Adrenal gland (tissue), 5 donors: ENCODE measurements around the gene ARHGEF16.

Experiments
- CTCF ChIP-seq, 6 experiments: fragments of 450-650 bp in 4 of 6; fragments of 200-600 bp in 2 of 6; sonication (generic) in 1 of 6; IDR thresholded peaks; 1 replicate in 5 of 6; 2 replicates in 1 of 6; pipeline versions ENCODE4 v1.5.1 to v1.8.0; 2016 to 2021; ENCODE audit warnings: antibody characterized with exemption in 6 of 6, mild to moderate bottlenecking in 2 of 6, moderate library complexity in 1 of 6
- POLR2A ChIP-seq, 2 donors: fragments of 450-650 bp; IDR thresholded peaks; one replicate each; pipeline ENCODE4 v1.6.1; 2017; ENCODE audit warnings: antibody characterized with exemption in 2 of 2, mild to moderate bottlenecking in 2 of 2, moderate library complexity in 1 of 2
- donor health status: DM: no; HTN: no; CAD: no.

GRCh38 chr1:3415260-3416090 lies 39.0 kb upstream of the ARHGEF16 start:
- TF ChIP-seq CTCF (IDR thresholded peaks at IDR 0.05): no peak
- TF ChIP-seq POLR2A (IDR thresholded peaks at IDR 0.05): no peak
